Tibial artery (tissue), 4 donors: ENCODE measurements around the gene VNN1.

Source experiments
- DNase-seq, 2 donors: peaks; one replicate each; pipeline ENCODE4 v3.0.0-alpha.2; 2019
- H3K27ac ChIP-seq, 2 donors: fragments of 200-600 bp; sonication (generic) in 1 of 2; 1 replicate in 1 of 2; 2 replicates in 1 of 2; pipeline ENCODE4 v1.5.1; 2018 to 2019; ENCODE audit warnings: mild to moderate bottlenecking in 1 of 2
- H3K27me3 ChIP-seq, 2 donors: fragments of 200-600 bp; sonication (generic) in 1 of 2; one replicate each; pipeline versions ENCODE4 v1.5.1 to v1.6.0; 2016 to 2019
- H3K36me3 ChIP-seq, 3 donors: fragments of 200-600 bp; sonication (generic) in 2 of 3; one replicate each; pipeline ENCODE4 v1.5.1; 2016 to 2019; ENCODE audit warnings: mild to moderate bottlenecking in 2 of 3
- H3K4me1 ChIP-seq, 4 donors: fragments of 200-600 bp; sonication (generic) in 2 of 4; 1 replicate in 3 of 4; 2 replicates in 1 of 4; pipeline ENCODE4 v1.5.1; 2016 to 2019
- H3K4me3 ChIP-seq, 2 donors: fragments of 200-600 bp; sonication (generic) in 1 of 2; 1 replicate in 1 of 2; 2 replicates in 1 of 2; pipeline ENCODE4 v1.5.1; 2018 to 2019; ENCODE audit warnings: mild to moderate bottlenecking in 2 of 2
- H3K9me3 ChIP-seq, 3 donors: fragments of 200-600 bp; sonication (generic) in 1 of 3; one replicate each; pipeline ENCODE4 v1.5.1; 2016 to 2019
- CTCF ChIP-seq, 2 experiments: fragments of 200-600 bp in 1 of 2; fragments of 450-650 bp in 1 of 2; IDR thresholded peaks; one replicate each; pipeline ENCODE4 v1.5.1; 2017 to 2019; ENCODE audit warnings: antibody characterized with exemption in 2 of 2, mild to moderate bottlenecking in 1 of 2, moderate library complexity in 1 of 2
- intact Hi-C: fragments of 100-400 bp; cut with DNase I; formaldehyde crosslinking; loops from one replicate; pipeline ENCODE4 v1.15.0; 2023; ENCODE audit warnings: low total_unique reads

VNN1 gene

GRCh38 chr6:132746048-132746447, 32.2 kb upstream of the VNN1 start:
- no peak for TF ChIP-seq CTCF (IDR thresholded peaks at IDR 0.05)
- H3K27me3 ChIP-seq, result no peaks in the 10 kb centered on the region
- H3K4me1 ChIP-seq, result no peaks in the 10 kb centered on the region
- no peak overlapping the region for H3K27ac ChIP-seq
- no peaks in the 10 kb centered on the region for H3K9me3 ChIP-seq
- DNase-seq, result no peak
- H3K36me3 ChIP-seq, result no peaks in the 10 kb centered on the region
- intact Hi-C loops, result no loop called here
- H3K4me3 ChIP-seq, result no peak overlapping the region

DNA sequence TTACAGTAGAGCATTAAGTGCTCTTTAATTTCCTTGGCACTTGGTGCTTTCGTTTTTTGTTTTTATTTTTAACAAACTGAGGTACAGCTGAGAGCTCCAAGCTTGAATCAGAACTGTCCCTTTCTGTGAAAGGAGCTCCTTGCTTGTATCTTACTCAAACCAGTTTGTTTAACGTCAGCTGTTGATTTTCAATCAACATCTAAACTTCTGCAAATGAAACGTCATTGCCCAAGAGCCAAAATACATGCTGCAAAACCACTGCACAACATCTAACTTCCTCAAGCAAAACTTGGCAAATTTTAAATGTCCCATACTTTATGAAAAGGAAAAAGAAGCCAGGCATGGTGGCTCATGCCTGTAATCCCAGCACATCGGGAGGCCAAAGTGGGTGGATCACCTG, 28.6 kb upstream of the VNN1 start:
- Histone ChIP-seq H3K9me3 (no peaks in the 10 kb centered on the region), H3K27me3 (no peaks in the 10 kb centered on the region), H3K36me3 (no peaks in the 10 kb centered on the region), H3K27ac (no peak overlapping the region), H3K4me1 (no peaks in the 10 kb centered on the region), H3K4me3 (no peak overlapping the region)
- intact Hi-C loops, result no loop called here
- DNase-seq, result no peak
- TF ChIP-seq CTCF (IDR thresholded peaks at IDR 0.05), result no peak

DNA sequence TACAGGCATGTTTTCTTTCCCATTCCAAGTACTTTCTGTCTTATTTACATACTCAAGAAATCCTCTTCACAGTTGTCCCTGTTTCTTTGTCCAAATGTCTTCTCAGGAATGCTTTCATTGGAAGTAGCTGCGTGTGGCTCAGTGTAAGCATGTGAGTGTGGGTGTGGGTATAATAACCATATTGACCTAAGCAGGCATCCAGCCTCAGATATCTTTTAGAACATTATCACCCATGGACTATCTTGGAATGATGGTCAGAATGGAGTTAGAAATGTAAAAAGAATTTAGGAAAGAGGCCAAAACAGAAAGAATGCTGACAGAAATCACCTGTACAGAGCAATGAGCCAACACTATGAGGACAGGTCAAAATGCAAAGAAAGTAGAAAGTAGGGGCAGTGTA, 27.4 kb upstream of the VNN1 start:
- no peak for TF ChIP-seq CTCF (IDR thresholded peaks at IDR 0.05)
- H3K27me3 ChIP-seq, result no peaks in the 10 kb centered on the region
- intact Hi-C loops, result no loop called here
- H3K4me1 ChIP-seq, result no peaks in the 10 kb centered on the region
- H3K36me3 ChIP-seq, result no peaks in the 10 kb centered on the region
- no peak overlapping the region for H3K27ac ChIP-seq
- no peak overlapping the region for H3K4me3 ChIP-seq
- no peak for DNase-seq
- no peaks in the 10 kb centered on the region for H3K9me3 ChIP-seq

DNA sequence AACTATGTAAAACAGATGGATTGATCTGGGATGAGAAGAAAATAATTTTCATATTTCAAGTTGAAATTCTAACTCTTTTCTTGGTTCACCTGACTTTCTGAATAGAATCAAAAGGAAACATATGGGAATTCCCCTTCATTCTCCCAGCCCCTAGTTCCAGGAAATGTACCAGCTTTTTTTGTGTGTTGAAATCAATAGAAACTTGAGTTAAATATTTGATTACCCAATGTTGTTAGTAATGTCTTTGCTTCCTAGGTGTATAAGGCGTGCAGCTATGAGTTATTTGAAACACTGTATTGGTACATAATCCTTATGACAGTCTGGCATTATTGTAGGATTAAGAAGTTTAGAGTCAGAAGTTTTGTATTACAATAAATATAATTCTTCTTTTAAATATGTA, 22.4 kb upstream of the VNN1 start:
- no peaks in the 10 kb centered on the region for H3K27me3 ChIP-seq
- no peak for DNase-seq
- H3K9me3 ChIP-seq, result no peaks in the 10 kb centered on the region
- TF ChIP-seq CTCF (IDR thresholded peaks at IDR 0.05), result no peak
- intact Hi-C loops, result no loop called here
- H3K4me3 ChIP-seq, result no peak overlapping the region
- H3K4me1 ChIP-seq, result peaks cover 0 to 6% (median 0%) of the 10 kb centered on the region in 4 donors
- no peak overlapping the region for H3K27ac ChIP-seq
- no peaks in the 10 kb centered on the region for H3K36me3 ChIP-seq

DNA sequence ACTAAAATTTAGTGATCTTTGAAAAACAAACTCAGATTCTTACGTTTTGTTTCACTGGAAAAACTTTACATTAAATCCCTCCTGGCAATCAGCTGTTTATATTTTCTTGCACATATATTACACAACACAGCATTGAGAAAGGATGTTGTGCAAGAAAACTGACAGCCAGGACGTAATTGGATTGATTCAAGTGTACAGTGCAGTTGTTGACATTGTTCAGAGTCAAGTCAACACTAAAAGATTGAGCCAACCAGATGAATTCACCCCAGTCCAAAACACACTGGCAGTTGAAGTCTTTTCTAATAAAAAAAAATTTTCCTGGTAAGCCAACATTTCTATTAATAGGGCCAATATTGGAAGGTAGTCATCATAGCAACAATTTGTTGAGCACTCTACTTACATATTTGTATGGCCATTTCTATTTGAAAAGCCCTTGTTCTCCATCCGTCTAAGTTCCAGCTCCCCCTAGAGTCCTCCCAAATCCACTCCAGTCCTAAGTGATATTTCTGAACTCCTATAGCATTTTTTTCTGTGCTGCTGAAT, 20.9 kb upstream of the VNN1 start:
- Histone ChIP-seq H3K36me3 (no peaks in the 10 kb centered on the region), H3K27ac (no peak overlapping the region), H3K4me3 (no peak overlapping the region), H3K9me3 (no peaks in the 10 kb centered on the region), H3K4me1 (peaks cover 0 to 6% (median 0%) of the 10 kb centered on the region in 4 donors), H3K27me3 (no peaks in the 10 kb centered on the region)
- no peak for DNase-seq
- intact Hi-C loops, result no loop called here
- no peak for TF ChIP-seq CTCF (IDR thresholded peaks at IDR 0.05)

DNA sequence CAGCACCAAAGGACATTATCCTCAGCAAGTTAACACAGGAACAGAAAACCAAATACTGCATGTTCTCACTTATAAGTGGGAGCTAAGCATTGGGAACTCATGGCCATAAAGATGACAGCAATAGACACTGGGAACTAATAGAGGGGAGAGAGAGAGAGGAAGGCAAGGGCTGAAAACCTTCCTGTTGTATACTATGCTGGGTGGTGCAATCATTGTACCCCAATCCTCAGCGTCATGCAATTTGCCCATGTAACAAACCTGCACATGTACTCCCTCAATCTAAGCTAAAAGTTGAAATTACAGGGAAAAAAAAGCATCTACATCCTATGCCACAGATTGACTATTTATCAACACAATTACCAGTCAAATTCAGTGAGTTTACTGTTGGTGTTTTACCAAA, 20.0 kb upstream of the VNN1 start:
- intact Hi-C loops, result no loop called here
- DNase-seq, result no peak
- H3K36me3 ChIP-seq, result no peaks in the 10 kb centered on the region
- H3K4me3 ChIP-seq, result no peak overlapping the region
- peaks cover 0 to 6% (median 0%) of the 10 kb centered on the region in 4 donors for H3K4me1 ChIP-seq
- H3K9me3 ChIP-seq, result no peaks in the 10 kb centered on the region
- H3K27me3 ChIP-seq, result no peaks in the 10 kb centered on the region
- TF ChIP-seq CTCF (IDR thresholded peaks at IDR 0.05), result no peak
- no peak overlapping the region for H3K27ac ChIP-seq
